CD4-positive, alpha-beta memory T cell (primary cell): ENCODE data around the gene KRTAP4-4. TPM values are rescaled to one million over a fixed set of nuclear protein-coding genes. Genes with fewer than 3 reads are reported as not detected.
"Not testable (repeated sequence)": the region's sequence is repeated elsewhere in the genome, so short reads cannot be mapped to it uniquely, and the experiment has no call there.

Source experiments
- CTCF ChIA-PET: fragments of 350-600 bp; sonication (Branson Sonifier 250); formaldehyde crosslinking; loops from one replicate; lab custom pipeline; 2021; ENCODE audit warnings: inconsistent platforms; ENCODE audit not compliant: partially characterized antibody; lab: Charles Lee
- POLR2A ChIA-PET: fragments of 350-600 bp; sonication (Branson Sonifier 250); formaldehyde crosslinking; loops from one replicate; lab custom pipeline; 2021; ENCODE audit not compliant: partially characterized antibody; lab: Charles Lee
- DNase-seq, 5 donors: peaks; one replicate each; pipeline versions ENCODE4 v3.0.0 to v3.0.0-alpha.2; 2020 to 2022; ENCODE audit warnings: mixed read lengths in 1 of 5
- H3K27ac ChIP-seq: one replicate; pipeline ENCODE4 v1.7.0; 2013; ENCODE audit warnings: low read depth, low read length
- H3K27me3 ChIP-seq: 2 replicates; pipeline ENCODE4 v1.7.0; 2013; ENCODE audit warnings: mild to moderate bottlenecking, low read length, moderate library complexity; ENCODE audit not compliant: insufficient read depth
- H3K36me3 ChIP-seq: 2 replicates; pipeline ENCODE4 v1.7.0; 2013; ENCODE audit warnings: mild to moderate bottlenecking, low read length, moderate library complexity; ENCODE audit not compliant: insufficient read depth
- H3K4me1 ChIP-seq: 2 replicates; pipeline ENCODE4 v1.7.0; 2013; ENCODE audit warnings: mild to moderate bottlenecking, low read length, moderate library complexity; ENCODE audit not compliant: insufficient read depth
- H3K4me3 ChIP-seq, 2 donors: one replicate each; pipeline ENCODE4 v1.7.0; 2013; ENCODE audit warnings: low read length in 2 of 2, mild to moderate bottlenecking in 1 of 2
- H3K9me3 ChIP-seq, 2 donors: one replicate each; pipeline ENCODE4 v1.7.0; 2013; ENCODE audit warnings: low read length in 2 of 2, control low read depth in 1 of 2; ENCODE audit not compliant: control insufficient read depth in 1 of 2
- H3K27ac Mint-ChIP-seq, 7 donors: one replicate each; pipeline ENCODE4 v1.8.0; 2020 to 2021; ENCODE audit warnings: mixed read lengths in 7 of 7, mild to moderate bottlenecking in 6 of 7, inconsistent platforms in 3 of 7, moderate library complexity in 3 of 7
- H3K27me3 Mint-ChIP-seq, 2 donors: one replicate each; pipeline ENCODE4 v1.8.0; 2020 to 2021; ENCODE audit warnings: mixed read lengths in 2 of 2
- H3K36me3 Mint-ChIP-seq, 2 donors: one replicate each; pipeline ENCODE4 v1.8.0; 2020 to 2021; ENCODE audit warnings: mixed read lengths in 2 of 2, inconsistent platforms in 1 of 2, mild to moderate bottlenecking in 1 of 2
- H3K4me1 Mint-ChIP-seq, 4 donors: one replicate each; pipeline ENCODE4 v1.8.0; 2020 to 2021; ENCODE audit warnings: mixed read lengths in 4 of 4, mild to moderate bottlenecking in 1 of 4
- H3K4me3 Mint-ChIP-seq, 8 donors: one replicate each; pipeline ENCODE4 v1.8.0; 2020 to 2021; ENCODE audit warnings: mixed read lengths in 8 of 8, mild to moderate bottlenecking in 7 of 8, moderate library complexity in 6 of 8, inconsistent platforms in 3 of 8
- H3K9me3 Mint-ChIP-seq, 8 donors: one replicate each; pipeline ENCODE4 v1.8.0; 2020 to 2021; ENCODE audit warnings: mixed read lengths in 8 of 8, mild to moderate bottlenecking in 5 of 8, inconsistent platforms in 3 of 8, moderate library complexity in 1 of 8
- intact Hi-C: fragments of 100-400 bp; cut with micrococcal nuclease; formaldehyde crosslinking; loops from one replicate; pipeline ENCODE4 v1.15.1; 2023
- polyA plus RNA-seq, 2 donors: library from polyadenylated mRNA; unstranded; fragments of 300-500 nt; fragmentation: Illumina TruSeq; gene quantifications; one replicate each; pipeline ENCODE4 v1.2.3, GENCODE V29; 2021
- total RNA-seq, 2 experiments: library from RNA; stranded (reverse); gene quantifications; one replicate each; pipeline ENCODE4 v1.2.3, GENCODE V29; 2021

The KRTAP4-4 gene
- total and polyA plus RNA-seq, 4 experiments from 2014 or later, result not detected

GRCh38 chr17:41117846-41118386, 42.6 kb downstream of the KRTAP4-4 start, which contains the start of gene KRTAP4-11:
TSS of gene KRTAP4-11 (minus strand) at chr17:41118373. CDS start at chr17:41118315, 58 bp downstream.
- H3K4me1 ChIP-seq, result peaks cover 19% of the 10 kb centered on the region
- POLR2A ChIA-PET, H3K36me3 Mint-ChIP-seq, DNase-seq, H3K4me3 ChIP-seq, H3K27me3 ChIP-seq, H3K4me3 Mint-ChIP-seq, H3K27ac ChIP-seq, H3K9me3 Mint-ChIP-seq, H3K9me3 ChIP-seq, H3K27me3 Mint-ChIP-seq, intact Hi-C loops, H3K36me3 ChIP-seq: not testable (repeated sequence)
- CTCF ChIA-PET, result interaction anchor here (2.6 kb wide), 1 partner anchor 205 kb away, joined by 8 read pairs; no protein-coding TSS in a partner anchor
- H3K27ac Mint-ChIP-seq, result peak within 1 kb of the TSS in 4 of 7 donors; percentile 17 to 69 (median 40)
- peaks cover 2 to 41% (median 21%) of the 10 kb centered on the region in 4 donors for H3K4me1 Mint-ChIP-seq

GRCh38 chr17:41116297-41116696, 44.3 kb downstream of the KRTAP4-4 start:
- Histone ChIP-seq H3K27me3 (no peaks in the 10 kb centered on the region), H3K27ac (no peak overlapping the region), H3K4me3 (no peak overlapping the region), H3K9me3 (no peaks in the 10 kb centered on the region), H3K4me1 (peaks cover 15% of the 10 kb centered on the region), H3K36me3 (no peaks in the 10 kb centered on the region)
- H3K4me3 Mint-ChIP-seq, result no peak overlapping the region
- intact Hi-C loops, result no loop called here
- peaks cover 4% of the 10 kb centered on the region in 2 donors for H3K27me3 Mint-ChIP-seq
- peak overlapping the region in 1 of 7 donors; percentile 79 for H3K27ac Mint-ChIP-seq
- peaks cover 0 to 3% of the 10 kb centered on the region in 2 donors for H3K36me3 Mint-ChIP-seq
- no peak for DNase-seq
- peaks cover 0 to 10% (median 2%) of the 10 kb centered on the region in 8 donors for H3K9me3 Mint-ChIP-seq
- CTCF ChIA-PET, result interaction anchor here (2.6 kb wide), 1 partner anchor 207 kb away, joined by 8 read pairs; no protein-coding TSS in a partner anchor
- POLR2A ChIA-PET, result interaction anchor here (1.2 kb wide), 1 partner anchor 193 kb away, joined by 3 read pairs; the partner anchor contains the start of gene KRTAP16-1
- H3K4me1 Mint-ChIP-seq, result peaks cover 2 to 29% (median 16%) of the 10 kb centered on the region in 4 donors

- POLR2A ChIA-PET, result interaction anchor here (0.6 kb wide), 1 partner anchor 197 kb away, joined by 3 read pairs; no protein-coding TSS in a partner anchor
Observed at GRCh38 chr17:41111151-41111885, 49.2 kb downstream of the KRTAP4-4 start.

More at GRCh38 chr17:41111151-41111885, 49.2 kb downstream of the KRTAP4-4 start:
- peaks cover 0 to 13% (median 3%) of the 10 kb centered on the region in 8 donors for H3K9me3 Mint-ChIP-seq
- peaks cover 0 to 3% of the 10 kb centered on the region in 2 donors for H3K36me3 Mint-ChIP-seq
- no peak for DNase-seq
- H3K4me3 Mint-ChIP-seq, result peak overlapping the region in 1 of 8 donors; percentile 58
- intact Hi-C loops, result no loop called here
- H3K27me3 ChIP-seq, result no peaks in the 10 kb centered on the region
- H3K9me3 ChIP-seq, result no peaks in the 10 kb centered on the region
- H3K27ac Mint-ChIP-seq, result peak overlapping the region in 1 of 7 donors; percentile 12
- no peaks in the 10 kb centered on the region for H3K36me3 ChIP-seq
- no peak overlapping the region for H3K4me3 ChIP-seq
- peaks cover 0 to 24% (median 4%) of the 10 kb centered on the region in 4 donors for H3K4me1 Mint-ChIP-seq
- peaks cover 5 to 14% of the 10 kb centered on the region in 2 donors for H3K27me3 Mint-ChIP-seq
- H3K4me1 ChIP-seq, result no peaks in the 10 kb centered on the region
- CTCF ChIA-PET, result no interaction called here
- H3K27ac ChIP-seq, result no peak overlapping the region

Other genes starting within 250 kb of the KRTAP4-4 start
Only the 30 nearest of the 40 such genes appear.
- not detected for gene KRTAP3-1, start 151.6 kb downstream of the KRTAP4-4 start, total RNA-seq
- gene KRTAP3-1, start 151.6 kb downstream of the KRTAP4-4 start, polyA plus RNA-seq, result not detected
- not detected for gene KRTAP1-5, start 133.5 kb downstream of the KRTAP4-4 start, total RNA-seq
- gene KRTAP1-5, start 133.5 kb downstream of the KRTAP4-4 start, polyA plus RNA-seq, result not detected
- gene KRTAP1-4, start 130.6 kb downstream of the KRTAP4-4 start, total RNA-seq, result not detected
- not detected for gene KRTAP1-4, start 130.6 kb downstream of the KRTAP4-4 start, polyA plus RNA-seq
- not detected for gene KRTAP1-3, start 125.9 kb downstream of the KRTAP4-4 start, total RNA-seq
- not detected for gene KRTAP1-3, start 125.9 kb downstream of the KRTAP4-4 start, polyA plus RNA-seq
- not detected for gene KRTAP1-1, start 119.3 kb downstream of the KRTAP4-4 start, total RNA-seq
- not detected for gene KRTAP1-1, start 119.3 kb downstream of the KRTAP4-4 start, polyA plus RNA-seq
- gene KRTAP2-1, start 113.4 kb downstream of the KRTAP4-4 start, total RNA-seq, result not detected
- not detected for gene KRTAP2-1, start 113.4 kb downstream of the KRTAP4-4 start, polyA plus RNA-seq
- gene KRTAP2-2, start 105.5 kb downstream of the KRTAP4-4 start, total RNA-seq, result not detected
- not detected for gene KRTAP2-2, start 105.5 kb downstream of the KRTAP4-4 start, polyA plus RNA-seq
- not detected for gene KRTAP2-3, start 100.6 kb downstream of the KRTAP4-4 start, total RNA-seq
- not detected for gene KRTAP2-3, start 100.6 kb downstream of the KRTAP4-4 start, polyA plus RNA-seq
- not detected for gene KRTAP2-4, start 94.9 kb downstream of the KRTAP4-4 start, total RNA-seq
- gene KRTAP2-4, start 94.9 kb downstream of the KRTAP4-4 start, polyA plus RNA-seq, result not detected
- gene KRTAP4-7, start 76.6 kb downstream of the KRTAP4-4 start, total RNA-seq, result not detected
- not detected for gene KRTAP4-7, start 76.6 kb downstream of the KRTAP4-4 start, polyA plus RNA-seq
- not detected for gene KRTAP4-8, start 62.6 kb downstream of the KRTAP4-4 start, total RNA-seq
- not detected for gene KRTAP4-8, start 62.6 kb downstream of the KRTAP4-4 start, polyA plus RNA-seq
- not detected for gene KRTAP4-16, start 58.5 kb downstream of the KRTAP4-4 start, total RNA-seq
- not detected for gene KRTAP4-16, start 58.5 kb downstream of the KRTAP4-4 start, polyA plus RNA-seq
- gene KRTAP4-9, start 55.4 kb downstream of the KRTAP4-4 start, total RNA-seq, result not detected
- gene KRTAP4-9, start 55.4 kb downstream of the KRTAP4-4 start, polyA plus RNA-seq, result not detected
- gene KRTAP4-11, start 42.4 kb downstream of the KRTAP4-4 start, total RNA-seq, result not detected
- gene KRTAP4-11, start 42.4 kb downstream of the KRTAP4-4 start, polyA plus RNA-seq, result not detected
- not detected for gene KRTAP4-12, start 36.6 kb downstream of the KRTAP4-4 start, total RNA-seq
- not detected for gene KRTAP4-12, start 36.6 kb downstream of the KRTAP4-4 start, polyA plus RNA-seq
- gene KRTAP4-6, start 20.2 kb downstream of the KRTAP4-4 start, total RNA-seq, result not detected
- under 1 TPM in 1 of 2 donors, not detected in 1; 0.24 TPM for gene KRTAP4-6, start 20.2 kb downstream of the KRTAP4-4 start, polyA plus RNA-seq
- not detected for gene KRTAP4-5, start 10.9 kb downstream of the KRTAP4-4 start, total RNA-seq
- gene KRTAP4-5, start 10.9 kb downstream of the KRTAP4-4 start, polyA plus RNA-seq, result not detected
- gene KRTAP4-3, start 7.5 kb upstream of the KRTAP4-4 start, total RNA-seq, result not detected
- not detected for gene KRTAP4-3, start 7.5 kb upstream of the KRTAP4-4 start, polyA plus RNA-seq
- gene KRTAP4-2, start 17.5 kb upstream of the KRTAP4-4 start, total RNA-seq, result not detected
- gene KRTAP4-2, start 17.5 kb upstream of the KRTAP4-4 start, polyA plus RNA-seq, result not detected
- not detected for gene KRTAP4-1, start 24.2 kb upstream of the KRTAP4-4 start, total RNA-seq
- gene KRTAP4-1, start 24.2 kb upstream of the KRTAP4-4 start, polyA plus RNA-seq, result not detected
- not detected for gene KRTAP9-1, start 29.1 kb upstream of the KRTAP4-4 start, total RNA-seq
- not detected for gene KRTAP9-1, start 29.1 kb upstream of the KRTAP4-4 start, polyA plus RNA-seq
- gene KRTAP9-2, start 65.9 kb upstream of the KRTAP4-4 start, total RNA-seq, result not detected
- not detected for gene KRTAP9-2, start 65.9 kb upstream of the KRTAP4-4 start, polyA plus RNA-seq
- gene KRTAP9-3, start 71.7 kb upstream of the KRTAP4-4 start, total RNA-seq, result not detected
- gene KRTAP9-3, start 71.7 kb upstream of the KRTAP4-4 start, polyA plus RNA-seq, result not detected
- not detected for gene KRTAP9-8, start 77.3 kb upstream of the KRTAP4-4 start, total RNA-seq
- gene KRTAP9-8, start 77.3 kb upstream of the KRTAP4-4 start, polyA plus RNA-seq, result not detected
- gene KRTAP9-4, start 88.9 kb upstream of the KRTAP4-4 start, total RNA-seq, result not detected
- gene KRTAP9-4, start 88.9 kb upstream of the KRTAP4-4 start, polyA plus RNA-seq, result not detected
- not detected for gene KRTAP9-9, start 94.6 kb upstream of the KRTAP4-4 start, total RNA-seq
- gene KRTAP9-9, start 94.6 kb upstream of the KRTAP4-4 start, polyA plus RNA-seq, result not detected
- gene KRTAP9-6, start 104.6 kb upstream of the KRTAP4-4 start, total RNA-seq, result not detected
- not detected for gene KRTAP9-6, start 104.6 kb upstream of the KRTAP4-4 start, polyA plus RNA-seq
- not detected for gene KRTAP9-7, start 115.0 kb upstream of the KRTAP4-4 start, total RNA-seq
- gene KRTAP9-7, start 115.0 kb upstream of the KRTAP4-4 start, polyA plus RNA-seq, result not detected
- not detected for gene KRTAP29-1, start 142.1 kb upstream of the KRTAP4-4 start, total RNA-seq
- not detected for gene KRTAP29-1, start 142.1 kb upstream of the KRTAP4-4 start, polyA plus RNA-seq
- gene KRTAP16-1, start 148.6 kb upstream of the KRTAP4-4 start, total RNA-seq, result under 1 TPM in 1 of 2 experiments, not detected in 1; 0.28 TPM
- gene KRTAP16-1, start 148.6 kb upstream of the KRTAP4-4 start, polyA plus RNA-seq, result not detected